HG02852 (cell line): ENCODE data around the gene LKAAEAR1.

ENCODE experiments used
- ATAC-seq: cut with Tn5 transposase; IDR thresholded peaks from one replicate; pipeline ENCODE4 v1.9.1; 2021; ENCODE audit warnings: mild to moderate bottlenecking, moderate library complexity; ENCODE audit not compliant: unreplicated experiment

The LKAAEAR1 gene

DNA sequence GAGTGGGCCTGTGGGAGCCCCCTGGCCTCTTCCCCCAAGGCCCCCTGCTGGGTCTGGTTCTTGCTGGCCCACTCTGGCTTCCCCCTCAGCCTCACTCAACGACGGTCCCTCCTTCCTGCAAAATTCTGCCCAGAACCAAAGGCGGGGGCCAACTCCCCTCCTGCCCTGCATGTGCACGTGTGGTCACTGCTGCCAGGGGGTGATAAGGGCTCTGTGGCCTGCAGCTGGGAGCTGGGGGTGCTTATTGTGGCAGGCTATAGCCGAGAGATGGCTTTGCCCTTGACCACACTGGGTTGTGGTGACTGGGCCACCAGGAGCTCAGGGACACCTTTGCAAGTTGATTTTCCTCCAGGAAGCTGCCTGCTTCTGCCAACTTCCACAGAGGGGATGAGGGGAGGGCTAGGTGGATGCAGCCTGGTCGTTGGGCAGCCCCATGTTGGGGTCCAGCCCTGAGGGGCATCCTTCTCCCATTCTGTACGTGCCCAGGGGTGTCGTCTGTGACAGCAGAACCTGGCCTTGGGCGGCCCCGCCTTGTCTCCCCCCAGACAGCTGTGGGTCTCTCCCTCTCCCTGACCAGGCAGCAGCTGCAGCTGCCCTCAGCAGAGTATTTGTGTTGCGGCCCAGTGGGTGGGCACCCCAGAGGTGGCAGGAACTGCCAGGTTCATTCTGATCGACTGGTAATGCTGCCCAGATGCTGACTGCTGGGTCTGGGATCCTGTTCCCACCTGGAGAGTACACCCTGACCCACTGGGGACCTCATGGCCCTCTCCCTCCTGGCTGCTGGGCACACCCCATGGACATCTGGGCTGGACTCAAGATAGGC lies 15.6 kb downstream of the LKAAEAR1 start:
- ATAC-seq = no peak

- no peak for ATAC-seq
Observed at GRCh38 chr20:64067733-64068307, 16.4 kb downstream of the LKAAEAR1 start.

GRCh38 chr20:64067005-64067632 lies 17.1 kb downstream of the LKAAEAR1 start:
- no peak for ATAC-seq

GRCh38 chr20:64065974-64066343 lies 18.2 kb downstream of the LKAAEAR1 start:
- ATAC-seq = no peak

GRCh38 chr20:64065062-64065973 lies 18.9 kb downstream of the LKAAEAR1 start:
- ATAC-seq = no peak

DNA sequence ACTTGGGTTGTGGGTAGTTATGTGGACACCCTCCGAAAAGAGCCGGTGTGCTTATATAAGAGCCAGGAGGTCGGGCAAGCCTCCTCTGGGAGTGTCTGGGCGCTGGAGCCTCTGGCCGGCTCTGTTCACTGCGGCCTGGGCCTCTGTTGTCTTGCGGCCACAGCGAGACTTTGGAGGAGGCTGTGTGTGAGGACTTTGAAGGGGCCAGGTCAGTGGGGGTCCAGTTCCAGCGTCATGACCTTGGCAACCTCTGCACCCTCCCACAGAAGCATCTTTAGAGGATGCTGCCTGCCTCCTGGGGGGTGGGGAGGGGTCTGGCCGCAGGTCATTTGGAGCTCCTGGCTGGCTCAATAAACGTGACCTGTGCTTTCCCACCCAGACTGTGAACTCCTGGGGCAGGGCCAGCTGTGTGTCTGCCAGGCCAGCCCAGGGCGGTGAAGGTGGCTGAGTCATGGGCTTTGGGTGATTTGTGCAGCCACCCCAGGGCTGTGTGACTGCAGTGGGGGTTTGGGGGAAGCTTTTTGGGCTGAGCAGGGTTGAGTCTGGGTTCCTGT lies 20.0 kb downstream of the LKAAEAR1 start:
- no peak for ATAC-seq

DNA sequence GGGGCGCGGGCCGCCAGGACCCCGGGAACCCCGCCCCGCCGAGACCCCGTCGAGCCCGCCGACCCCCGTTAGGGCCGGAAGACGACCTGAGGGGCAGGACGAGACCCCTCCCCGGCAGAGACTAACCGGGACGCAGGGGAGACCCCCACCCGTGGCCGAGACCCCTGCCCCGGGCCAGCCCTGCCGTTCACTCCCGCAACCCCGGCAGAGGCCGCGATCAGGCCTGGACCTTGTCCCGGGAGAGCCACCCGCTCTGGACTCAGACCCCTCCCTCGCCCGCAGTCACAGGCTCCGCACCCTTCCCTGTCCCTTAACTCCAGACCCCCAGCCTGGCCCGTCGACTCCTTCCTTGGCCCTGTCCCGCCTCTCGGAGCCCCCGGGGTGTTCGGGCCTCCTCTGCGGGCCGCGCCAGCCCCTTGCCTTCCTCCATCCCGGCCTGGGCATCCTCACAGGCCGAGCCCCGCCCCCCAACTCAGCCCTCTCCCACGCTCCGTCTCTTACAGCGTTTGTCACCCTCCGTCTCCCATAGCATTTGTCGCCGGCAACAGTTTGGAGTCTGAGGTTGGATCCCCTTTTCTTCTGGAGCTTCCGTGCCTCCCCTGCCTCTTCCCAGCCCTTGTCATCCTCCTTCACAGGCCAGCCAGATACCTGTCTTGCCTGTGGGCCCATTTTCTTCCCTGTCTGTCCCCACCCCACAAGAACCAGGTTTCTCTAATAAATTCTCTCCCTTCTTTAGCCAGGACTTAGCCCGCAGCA lies 20.6 kb downstream of the LKAAEAR1 start:
- no peak for ATAC-seq

GRCh38 chr20:64062596-64063388 lies 21.4 kb downstream of the LKAAEAR1 start, which contains the start of gene TCEA2:
Gene TCEA2, plus strand, starts transcription at chr20:64063198. Its CDS starts 115 bp downstream, at chr20:64063313.
- ATAC-seq = peak; percentile 89

- ATAC-seq = no peak
Observed at GRCh38 chr20:64062276-64062595, 22.0 kb downstream of the LKAAEAR1 start.

GRCh38 chr20:64058536-64058935 lies 25.7 kb downstream of the LKAAEAR1 start:
- ATAC-seq = no peak

GRCh38 chr20:64057628-64058498 lies 26.3 kb downstream of the LKAAEAR1 start:
- no peak for ATAC-seq

- ATAC-seq = no peak
Observed at GRCh38 chr20:64056889-64057627, 27.1 kb downstream of the LKAAEAR1 start.

- no peak for ATAC-seq
Observed at GRCh38 chr20:64056639-64056888, 27.6 kb downstream of the LKAAEAR1 start.

GRCh38 chr20:64055893-64056638 lies 28.1 kb downstream of the LKAAEAR1 start:
- no peak for ATAC-seq

- no peak for ATAC-seq
Observed at GRCh38 chr20:64055396-64055892, 28.8 kb downstream of the LKAAEAR1 start.

- no peak for ATAC-seq
Observed at GRCh38 chr20:64053841-64054661, 30.1 kb downstream of the LKAAEAR1 start.
